ENCODE results near the gene SPESP1. TPM values are rescaled to one million over a fixed set of nuclear protein-coding genes. Genes with fewer than 3 reads are reported as not detected.

Gene SPESP1
- total and polyA plus RNA-seq, 9 of the 15 experiments (the other 6 are each of a cell fraction or from before 2014, with no cell fraction given), result not detected

- no peak overlapping the region for H3K4me3 ChIP-seq
- FAIRE-seq (no peak), ATAC-seq (no peak), DNase-seq (ENCODE audit: extremely low read depth in 1 of 4, low spot score in 3 of 4) (no peak)
- no peak overlapping the region for H3K27ac ChIP-seq (ENCODE audit: extremely low read depth, low read depth, low read length)
- TF ChIP-seq E2F4 (CRISPR knock-in tag; IDR thresholded peaks at IDR 0.05; ENCODE audit: low read depth) (no peak), C11orf30 (IDR thresholded peaks at IDR 0.05; ENCODE audit: low read depth) (no peak), SMARCA4 (IDR thresholded peaks at IDR 0.05) (no peak), ZNF280A (IDR thresholded peaks at IDR 0.05; ENCODE audit: low read depth, partially characterized antibody) (no peak), ZNF354B (CRISPR knock-in tag; IDR thresholded peaks at IDR 0.05) (no peak), RBM22 (IDR thresholded peaks at IDR 0.05; ENCODE audit: low read depth, low read length, poor library complexity, severe bottlenecking) (no peak)
- H2AFZ ChIP-seq (ENCODE audit: low read depth, low read length), result no peak overlapping the region
- CTCF ChIA-PET (ENCODE audit: low intra/inter-chr PET ratio), result no interaction called here
- no peaks in the 10 kb centered on the region; the same call in 1 of the 2 replicates for H4K20me1 ChIP-seq (replicated peaks; ENCODE audit: control insufficient read depth, insufficient read depth, low read length)
- no TSS peak for BruUV-seq (replicated peaks)
- peaks cover 16 to 19% of the 10 kb centered on the region in 2 experiments for H3K27me3 ChIP-seq (ENCODE audit: control insufficient read depth in 2 of 2, insufficient read depth in 2 of 2, low read length in 2 of 2)
- no peaks in the 10 kb centered on the region for H3K79me2 ChIP-seq (ENCODE audit: control insufficient read depth, insufficient read depth, low read length)
- 0% methylated on average over 6 of the region's 6 CpGs for WGBS (ENCODE audit: insufficient coverage, low coverage, missing lambda C conversion rate)
- H3K9ac ChIP-seq (ENCODE audit: insufficient read depth in 1 of 2, low read depth in 2 of 2, low read length in 2 of 2), result no peak overlapping the region
- H3K9me1 ChIP-seq (ENCODE audit: control insufficient read depth, insufficient read depth, low read length), result no peaks in the 10 kb centered on the region
- in situ Hi-C loops (cut with MboI) (no loop called here), intact Hi-C loops (cut with micrococcal nuclease) (no loop called here)
- no peak overlapping the region for H3K4me2 ChIP-seq (ENCODE audit: insufficient read depth, low read length)
- POLR2A ChIA-PET, result no interaction called here
- H3K4me1 ChIP-seq (replicated peaks in 1 of 2; ENCODE audit: control insufficient read depth in 2 of 2, insufficient read depth in 2 of 2, low read length in 2 of 2), result no peaks in the 10 kb centered on the region
- no peaks in the 10 kb centered on the region for H3K9me3 ChIP-seq (replicated peaks; ENCODE audit: control insufficient read depth, insufficient read depth, low read depth, low read length)
- no peaks in the 10 kb centered on the region for H3K36me3 ChIP-seq (ENCODE audit: control insufficient read depth, insufficient read depth, low read length)
These were observed 45.3 kb upstream of the SPESP1 start for GRCh38 chr15:68885070-68885469.

Data from K562 (cell line).